K562 (cell line): ENCODE measurements around the gene ITPR3. TPM values are rescaled to one million over a fixed set of nuclear protein-coding genes. Genes with fewer than 3 reads are reported as not detected.

Experiments used
- BRD9 ChIP-seq: fragments of 450-650 bp; IDR thresholded peaks from 2 replicates; pipeline ENCODE4 v1.6.1; 2018; ENCODE audit warnings: low read depth; ENCODE audit not compliant: partially characterized antibody
- CHD2 ChIP-seq: IDR thresholded peaks from 2 replicates; pipeline ENCODE4 v1.6.1; 2011; ENCODE audit warnings: low read depth, low read length
- FOXM1 ChIP-seq, 2 experiments: fragments of 450-650 bp in 1 of 2; sonication (generic) in 1 of 2; formaldehyde crosslinking in 1 of 2; IDR thresholded peaks; 2 replicates each; pipeline versions ENCODE4 v1.6.1 to v1.9.0; 2017 to 2022; ENCODE audit warnings: low read depth in 2 of 2, mild to moderate bottlenecking in 2 of 2, missing genetic modification reagents in 1 of 2, moderate library complexity in 1 of 2
- GTF2A2 ChIP-seq: IDR thresholded peaks from 2 replicates; pipeline ENCODE4 v1.6.1; 2016; ENCODE audit warnings: mild to moderate bottlenecking, missing genetic modification characterization, missing compliant biosample characterization
- IRF2 ChIP-seq: sonication (generic); formaldehyde crosslinking; IDR thresholded peaks from 2 replicates; pipeline ENCODE4 v1.8.1; 2022; ENCODE audit warnings: mild to moderate bottlenecking, missing genetic modification reagents
- JUN ChIP-seq, 2 experiments: sonication (generic) in 1 of 2; formaldehyde crosslinking in 1 of 2; IDR thresholded peaks; 2 replicates each; pipeline versions ENCODE4 v1.6.1 to v1.8.0; 2012 to 2022; ENCODE audit warnings: borderline replicate concordance in 2 of 2, mild to moderate bottlenecking in 2 of 2, improper control_type of control experiment in 1 of 2, low read depth in 1 of 2, low read length in 1 of 2, missing genetic modification reagents in 1 of 2
- MAZ ChIP-seq, 2 experiments: fragments of 450-650 bp in 1 of 2; sonication (generic) in 1 of 2; formaldehyde crosslinking; IDR thresholded peaks in 1 of 2; conservative IDR thresholded peaks in 1 of 2; 2 replicates each; pipeline versions ENCODE4 v1.4.0 to v1.5.0; 2020; ENCODE audit warnings: mild to moderate bottlenecking in 1 of 2, missing genetic modification reagents in 1 of 2
- NCOR1 ChIP-seq: fragments of 450-650 bp; IDR thresholded peaks from 2 replicates; pipeline ENCODE4 v1.6.1; 2016; ENCODE audit warnings: mild to moderate bottlenecking, moderate library complexity
- NFXL1 ChIP-seq: fragments of 450-650 bp; formaldehyde crosslinking; IDR thresholded peaks from 2 replicates; pipeline ENCODE4 v1.4.0; 2021; ENCODE audit warnings: mild to moderate bottlenecking
- SP2 ChIP-seq: IDR thresholded peaks from 2 replicates; pipeline ENCODE4 v1.6.1; 2011; ENCODE audit warnings: mild to moderate bottlenecking, low read depth, low read length, moderate library complexity; ENCODE audit not compliant: poor library complexity, severe bottlenecking; ENCODE audit errors: extremely low read depth
- SREBF2 ChIP-seq: sonication (generic); formaldehyde crosslinking; IDR thresholded peaks from 2 replicates; pipeline ENCODE4 v1.4.0; 2020; ENCODE audit warnings: mild to moderate bottlenecking, missing genetic modification reagents
- TCF3 ChIP-seq: sonication (generic); formaldehyde crosslinking; IDR thresholded peaks from 2 replicates; pipeline ENCODE4 v1.4.0; 2020; ENCODE audit warnings: mild to moderate bottlenecking, missing genetic modification reagents
- TFAM ChIP-seq: fragments of 250-450 bp; sonication (Bioruptor Pico); conservative IDR thresholded peaks from 2 replicates; pipeline ENCODE4 v1.5.0; 2021; ENCODE audit warnings: mild to moderate bottlenecking, moderate library complexity
- THRAP3 ChIP-seq: fragments of 450-650 bp; IDR thresholded peaks from 2 replicates; pipeline ENCODE4 v1.6.1; 2016; ENCODE audit warnings: mild to moderate bottlenecking, inconsistent platforms, borderline replicate concordance
- TRIM24 ChIP-seq, 2 experiments: fragments of 450-650 bp; IDR thresholded peaks; 2 replicates each; pipeline ENCODE4 v1.6.1; 2016
- ZNF165 ChIP-seq: fragments of 250-450 bp; sonication (Bioruptor Pico); IDR thresholded peaks from 2 replicates; pipeline ENCODE4 v1.4.0; 2020; ENCODE audit warnings: borderline replicate concordance
- ZNF282 ChIP-seq: sonication (generic); formaldehyde crosslinking; IDR thresholded peaks from 2 replicates; pipeline ENCODE4 v1.8.1; 2023; ENCODE audit warnings: missing genetic modification reagents
- ZSCAN32 ChIP-seq: fragments of 450-650 bp; formaldehyde crosslinking; IDR thresholded peaks from 2 replicates; pipeline ENCODE4 v1.4.0; 2020; ENCODE audit warnings: mild to moderate bottlenecking, moderate library complexity
- polyA plus RNA-seq, 8 experiments: library from polyadenylated mRNA; depleted of rRNA in 4 of 8; stranded (reverse) in 5 of 8; unstranded in 3 of 8; fragments of >200 nt; fragmentation: Nextera tagmentation in 2 of 8; fragmentation: Illumina TruSeq in 1 of 8; extraction: Ambion mirVana in 2 of 8; extraction: Trizol in 1 of 8; gene quantifications; 2 replicates each; pipeline versions ENCODE4 v1.2.1 to v1.2.3, GENCODE V29; 2011 to 2014; ENCODE audit warnings: inconsistent platforms in 1 of 8, missing spikeins in 1 of 8
- total RNA-seq, 7 experiments: library from RNA; depleted of rRNA in 6 of 7; stranded (reverse); fragments of >200 nt in 6 of 7; fragmentation: Illumina TruSeq in 2 of 7; extraction: Trizol in 2 of 7; gene quantifications; 2 replicates each; pipeline versions ENCODE4 v1.2.1 to v1.2.3, GENCODE V29; 2011 to 2021; ENCODE audit warnings: low replicate concordance in 1 of 7
- TF ChIP-seq, protein P1 (sequence below), 2 experiments: fragments of 250-450 bp in 1 of 2; fragments of 450-650 bp in 1 of 2; sonication (Bioruptor Pico) in 1 of 2; IDR thresholded peaks; 2 replicates each; pipeline versions ENCODE4 v1.6.1 to v1.8.0; 2016 to 2021; ENCODE audit warnings: mild to moderate bottlenecking in 2 of 2, moderate library complexity in 2 of 2, missing compliant biosample characterization in 1 of 2, missing genetic modification characterization in 1 of 2
- TF ChIP-seq, protein P2 (sequence below): fragments of 250-450 bp; sonication (Bioruptor Pico); IDR thresholded peaks from 2 replicates; pipeline ENCODE4 v1.8.0; 2021; ENCODE audit warnings: mild to moderate bottlenecking, moderate library complexity
- TF ChIP-seq, protein P3 (sequence below), 2 experiments: IDR thresholded peaks in 1 of 2; conservative IDR thresholded peaks in 1 of 2; 2 replicates each; pipeline ENCODE4 v1.6.1; 2016; ENCODE audit warnings: low read depth in 2 of 2, mild to moderate bottlenecking in 1 of 2, missing compliant biosample characterization in 1 of 2, missing genetic modification characterization in 1 of 2, moderate library complexity in 1 of 2

ITPR3 gene
- total and polyA plus RNA-seq, 9 of the 15 experiments (the other 6 are each of a cell fraction or from before 2014, with no cell fraction given), result 0.39 to 35.7 (median 13.2) TPM

DNA sequence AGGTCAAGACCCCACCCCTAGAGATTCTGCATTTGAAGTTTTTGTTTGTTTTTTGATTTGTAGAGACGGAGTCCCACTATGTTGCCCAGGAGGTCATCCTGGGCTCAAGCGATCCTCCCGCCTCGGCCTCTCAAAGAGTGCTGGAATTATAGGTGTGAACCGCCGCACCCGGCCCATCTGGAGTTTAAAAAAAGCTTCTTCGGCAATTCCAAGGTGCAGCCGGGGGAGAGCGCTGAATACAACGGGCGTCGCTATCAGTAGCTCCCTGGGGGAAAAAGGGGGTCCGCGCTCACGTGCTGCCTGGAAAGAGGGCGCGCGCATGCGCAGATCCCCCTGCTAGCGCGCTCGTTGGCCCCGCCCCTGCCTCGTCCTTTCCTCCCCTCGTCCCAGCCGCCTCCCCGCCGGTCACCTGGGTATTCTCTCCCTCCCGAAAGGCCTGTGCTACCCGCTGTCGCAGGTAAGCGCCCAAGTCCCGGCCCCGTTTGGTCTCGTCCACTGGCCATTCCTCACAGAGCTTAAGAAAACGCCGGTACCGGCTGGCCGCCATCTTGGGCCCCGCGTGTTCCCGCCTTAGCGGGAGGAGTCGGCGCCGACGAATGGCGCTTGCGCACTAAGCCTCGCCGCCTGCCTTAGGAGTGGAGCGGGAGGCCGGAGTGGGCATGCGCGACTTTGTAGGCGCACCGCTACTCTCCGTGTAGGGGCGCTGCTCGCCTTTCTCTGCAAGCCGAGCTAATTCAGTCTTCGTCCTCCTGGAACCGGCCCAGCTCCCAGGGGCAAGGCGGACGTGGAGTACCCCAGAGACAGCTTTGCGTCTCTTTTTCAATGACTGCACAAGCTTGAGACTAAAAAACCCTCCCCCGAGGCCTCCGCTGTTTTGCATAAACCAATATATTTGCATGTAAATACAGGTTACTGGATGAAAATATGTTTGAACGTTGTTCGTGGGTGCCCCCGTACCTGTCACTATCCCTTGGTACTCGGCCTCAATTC is 90.3 kb downstream of the ITPR3 start, which contains the start of gene UQCC2 (continued):
- TF ChIP-seq, protein P1, sequence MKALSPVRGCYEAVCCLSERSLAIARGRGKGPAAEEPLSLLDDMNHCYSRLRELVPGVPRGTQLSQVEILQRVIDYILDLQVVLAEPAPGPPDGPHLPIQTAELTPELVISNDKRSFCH (CRISPR knock-in tag; IDR thresholded peaks at IDR 0.05), result no peak
- TF ChIP-seq, protein P1 (tag; IDR thresholded peaks at IDR 0.05), result no peak; the same call in 1 of the 2 replicates
- TF ChIP-seq SP2 (no peak), ZNF282 (CRISPR knock-in tag) (no peak), THRAP3 (no peak), NFXL1 (CRISPR knock-in tag) (no peak), SREBF2 (CRISPR knock-in tag) (no peak), MAZ (CRISPR knock-in tag; conservative IDR thresholded peaks at IDR 0.05 in 1 of 2, IDR thresholded peaks at IDR 0.05 in 1 of 2) (peak; percentile 86 to 94), GTF2A2 (tag) (no peak), BRD9 (peak; percentile 36), IRF2 (CRISPR knock-in tag) (no peak), CHD2 (0 out of 2 replicates have a peak, but pooled peaks have one; percentile 20), TFAM (CRISPR knock-in tag) (no peak), NCOR1 (0 out of 2 replicates have a peak, but pooled peaks have one; percentile 18), TRIM24 (IDR thresholded peaks at IDR 0.05) (no peak), FOXM1 (IDR thresholded peaks at IDR 0.05; ENCODE audit: low read depth) (no peak), FOXM1 (CRISPR knock-in tag; IDR thresholded peaks at IDR 0.05; ENCODE audit: low read depth) (no peak), ZSCAN32 (CRISPR knock-in tag) (no peak), ZNF165 (CRISPR knock-in tag) (no peak), TCF3 (CRISPR knock-in tag) (no peak), JUN (IDR thresholded peaks at IDR 0.05; ENCODE audit: borderline replicate concordance, low read depth, low read length) (no peak), JUN (CRISPR knock-in tag; IDR thresholded peaks at IDR 0.05; ENCODE audit: borderline replicate concordance) (no peak)
- TF ChIP-seq, protein P2, sequence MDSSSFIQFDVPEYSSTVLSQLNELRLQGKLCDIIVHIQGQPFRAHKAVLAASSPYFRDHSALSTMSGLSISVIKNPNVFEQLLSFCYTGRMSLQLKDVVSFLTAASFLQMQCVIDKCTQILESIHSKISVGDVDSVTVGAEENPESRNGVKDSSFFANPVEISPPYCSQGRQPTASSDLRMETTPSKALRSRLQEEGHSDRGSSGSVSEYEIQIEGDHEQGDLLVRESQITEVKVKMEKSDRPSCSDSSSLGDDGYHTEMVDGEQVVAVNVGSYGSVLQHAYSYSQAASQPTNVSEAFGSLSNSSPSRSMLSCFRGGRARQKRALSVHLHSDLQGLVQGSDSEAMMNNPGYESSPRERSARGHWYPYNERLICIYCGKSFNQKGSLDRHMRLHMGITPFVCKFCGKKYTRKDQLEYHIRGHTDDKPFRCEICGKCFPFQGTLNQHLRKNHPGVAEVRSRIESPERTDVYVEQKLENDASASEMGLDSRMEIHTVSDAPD (CRISPR knock-in tag), result no peak
- TF ChIP-seq, protein P3, sequence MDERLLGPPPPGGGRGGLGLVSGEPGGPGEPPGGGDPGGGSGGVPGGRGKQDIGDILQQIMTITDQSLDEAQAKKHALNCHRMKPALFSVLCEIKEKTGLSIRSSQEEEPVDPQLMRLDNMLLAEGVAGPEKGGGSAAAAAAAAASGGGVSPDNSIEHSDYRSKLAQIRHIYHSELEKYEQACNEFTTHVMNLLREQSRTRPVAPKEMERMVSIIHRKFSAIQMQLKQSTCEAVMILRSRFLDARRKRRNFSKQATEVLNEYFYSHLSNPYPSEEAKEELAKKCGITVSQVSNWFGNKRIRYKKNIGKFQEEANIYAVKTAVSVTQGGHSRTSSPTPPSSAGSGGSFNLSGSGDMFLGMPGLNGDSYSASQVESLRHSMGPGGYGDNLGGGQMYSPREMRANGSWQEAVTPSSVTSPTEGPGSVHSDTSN (CRISPR knock-in tag; IDR thresholded peaks at IDR 0.05; ENCODE audit: low read depth), result no peak
- TF ChIP-seq, protein P3 (tag; conservative IDR thresholded peaks at IDR 0.05; ENCODE audit: low read depth), result no peak
